Measurements from ENCODE around the gene MYO10.

DNA sequence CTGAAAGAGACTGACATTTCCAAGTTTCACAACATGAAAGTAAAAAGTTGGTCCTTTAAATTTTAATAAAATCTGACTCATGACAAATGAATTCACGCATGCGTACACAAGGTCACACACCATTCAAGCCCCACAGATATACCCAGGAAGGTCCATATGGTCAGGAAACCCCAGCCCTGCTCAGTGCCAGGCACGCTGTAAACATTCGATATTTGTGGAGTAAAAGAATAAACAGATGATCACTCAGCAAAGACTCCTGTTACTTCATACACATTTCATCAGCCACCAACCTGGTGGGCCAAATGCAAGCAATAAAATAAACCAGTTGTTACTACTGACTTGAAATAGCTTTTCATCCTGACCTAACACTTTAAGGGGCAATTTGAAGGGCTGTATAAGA is 161.3 kb downstream of the MYO10 start:
- TF ChIP-seq TAF1 (IDR thresholded peaks at IDR 0.05; ENCODE audit: low read depth, low read length): no peak
- TF ChIP-seq POLR2AphosphoS5 (IDR thresholded peaks at IDR 0.05; ENCODE audit: low read depth, low read length): no peak
- no peak for TF ChIP-seq POLR2A (IDR thresholded peaks at IDR 0.05; ENCODE audit: low read depth, low read length)
- TF ChIP-seq PAX5 (IDR thresholded peaks at IDR 0.05; ENCODE audit: insufficient read depth, low read length, severe bottlenecking): no peak
- TF ChIP-seq SPI1 (IDR thresholded peaks at IDR 0.05; ENCODE audit: low read depth, low read length): no peak
